Effector CD4-positive, alpha-beta T cell (primary cell): ENCODE results near the gene SFTPA1. TPM values are rescaled to one million over a fixed set of nuclear protein-coding genes. Genes with fewer than 3 reads are reported as not detected.
"Not testable (repeated sequence)": the region's sequence is repeated elsewhere in the genome, so short reads cannot be mapped to it uniquely, and the experiment has no call there.

ENCODE experiments used
- DNase-seq: peaks from one replicate; pipeline ENCODE4 v3.0.0-alpha.2; 2020
- total RNA-seq: gene quantifications from one replicate; lab custom pipeline; 2026; lab: John Stamatoyannopoulos, UW

The SFTPA1 gene
- total RNA-seq, result not detected

DNA sequence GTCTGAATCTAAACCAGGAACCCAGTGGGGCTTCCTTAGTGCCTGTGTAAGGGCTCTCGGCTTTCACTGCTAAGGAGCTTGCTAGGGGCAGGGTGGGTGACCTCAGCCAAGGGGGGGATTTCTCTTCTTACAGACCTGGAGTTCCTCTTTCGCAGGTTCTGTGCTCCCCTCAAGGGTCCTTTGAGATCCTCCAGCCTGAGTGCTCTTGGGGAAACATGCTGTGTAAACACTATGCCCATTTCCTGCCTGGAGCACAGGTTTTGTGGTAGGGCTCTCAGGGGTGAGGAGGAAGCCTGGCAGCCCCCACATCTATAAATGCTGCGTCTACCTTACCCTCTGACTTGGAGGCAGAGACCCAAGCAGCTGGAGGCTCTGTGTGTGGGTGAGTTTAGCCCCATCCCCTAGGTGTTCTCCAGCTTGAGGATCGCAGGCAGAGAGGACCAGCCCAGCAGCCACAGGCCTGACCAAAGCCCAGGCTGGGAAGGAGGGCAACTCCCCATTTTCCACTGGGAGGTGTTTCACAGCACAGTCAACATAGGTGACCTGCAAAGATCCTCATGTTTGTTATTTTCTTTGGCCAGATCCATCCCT, at the start of gene SFTPA1:
Gene SFTPA1, plus strand, starts transcription at position 339 of the 591 bp plus-strand sequence. CDS start 887 bp downstream, outside the sequence.
- DNase-seq, result no peak

DNA sequence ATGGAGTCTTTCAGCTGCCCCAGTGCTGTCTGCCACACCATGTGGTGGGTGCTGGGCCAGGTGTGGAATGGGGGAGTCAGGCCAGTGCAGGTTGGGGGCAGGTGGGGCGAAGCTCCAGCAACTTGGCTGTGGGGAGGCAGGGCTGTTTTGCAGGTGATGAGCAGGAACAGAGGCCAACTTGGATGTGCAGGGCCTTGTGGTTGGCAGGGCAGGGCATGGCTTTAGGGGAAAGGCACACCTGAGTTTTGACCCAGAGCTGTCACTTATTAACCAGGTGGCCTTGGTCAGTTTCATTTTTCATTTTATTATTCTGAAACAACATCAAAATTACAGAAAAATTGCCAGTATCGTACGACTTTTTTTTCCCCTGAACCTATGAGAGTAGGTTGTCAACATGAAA, 49.5 kb upstream of the SFTPA1 start:
- DNase-seq, result no peak

DNA sequence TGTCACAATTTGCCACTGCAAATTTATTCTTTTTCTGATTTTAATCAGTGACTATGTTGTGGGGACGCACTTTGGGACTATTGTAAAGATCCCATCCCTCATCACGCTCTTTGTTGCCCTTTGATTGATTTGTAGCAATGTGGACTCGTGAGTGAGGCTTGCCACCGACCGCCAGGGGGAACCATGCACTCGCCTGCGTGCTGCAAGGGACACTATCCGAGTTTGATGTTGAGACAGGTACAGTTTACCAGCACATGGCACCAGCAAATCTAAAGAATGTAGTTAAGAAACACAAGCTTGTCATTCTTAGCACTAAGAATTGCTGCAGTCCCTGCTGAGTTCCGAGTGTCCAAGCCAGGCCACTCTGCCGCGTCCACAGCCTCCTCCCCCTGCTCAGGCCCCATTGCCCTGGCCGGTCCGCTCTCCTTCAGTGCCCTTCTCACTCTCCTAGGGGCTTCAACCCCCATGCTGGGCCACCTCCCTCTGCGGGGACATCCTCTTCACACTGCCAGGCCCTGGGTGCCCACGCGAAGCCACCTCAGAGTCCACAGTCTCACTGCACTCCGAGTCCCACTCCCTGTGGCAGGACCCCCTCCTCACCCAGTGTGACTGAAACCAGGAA, 48.5 kb upstream of the SFTPA1 start:
- peak; percentile 29 for DNase-seq

DNA sequence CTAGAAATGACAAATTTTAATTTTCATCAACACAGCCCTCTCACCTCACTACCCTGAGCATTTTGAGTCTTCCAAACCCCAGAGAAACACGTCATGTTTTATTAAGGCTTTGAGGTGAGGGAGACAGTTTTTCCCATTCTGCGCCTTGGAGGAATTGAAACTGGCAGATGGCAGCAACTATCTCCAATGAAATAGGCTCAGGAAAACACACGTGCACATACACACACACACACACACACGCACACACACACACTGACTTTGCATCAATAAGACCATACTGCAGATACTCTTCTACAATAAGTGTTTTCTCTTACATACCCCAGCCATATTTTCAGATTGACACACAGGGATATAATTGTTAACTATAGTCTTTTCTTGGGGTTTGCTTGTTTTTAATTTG, 47.3 kb upstream of the SFTPA1 start:
- DNase-seq, result no peak

DNA sequence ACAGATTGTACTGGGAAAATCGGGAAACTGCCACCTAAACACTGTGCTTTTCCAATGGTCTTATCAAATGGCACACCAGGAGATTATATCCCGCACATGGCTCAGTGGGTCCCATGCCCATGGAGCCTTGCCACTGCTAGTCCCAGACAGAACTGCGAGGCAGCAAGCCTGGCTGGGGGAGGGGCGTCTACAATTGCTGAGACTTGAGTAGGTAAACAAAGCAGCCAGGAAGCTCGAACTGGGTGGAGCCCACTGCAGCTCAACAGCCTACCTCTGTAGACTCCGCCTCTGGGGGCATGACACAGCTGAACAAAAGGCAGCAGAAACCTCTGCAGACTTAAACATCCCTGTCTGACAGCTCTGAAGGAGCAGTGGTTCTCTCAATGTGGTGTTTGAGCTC, 40.1 kb upstream of the SFTPA1 start:
- DNase-seq, result not testable (repeated sequence)

DNA sequence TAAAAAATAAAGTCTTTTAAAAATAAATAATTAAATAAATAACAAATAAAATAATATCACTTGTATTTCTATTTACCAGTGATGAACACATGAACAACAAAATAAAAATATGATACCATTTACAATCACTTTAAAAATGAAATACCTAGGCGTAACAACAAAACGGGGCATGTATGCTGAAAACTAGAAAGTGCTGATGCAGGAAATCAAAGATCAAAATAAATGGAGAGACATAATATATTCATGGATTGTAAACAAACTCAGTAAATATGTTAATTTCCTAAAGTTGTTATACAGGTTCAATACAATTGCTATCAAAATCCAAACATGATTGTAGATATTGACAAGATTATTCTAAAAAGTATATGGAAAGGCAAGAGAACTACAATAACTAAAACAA, 31.4 kb upstream of the SFTPA1 start:
- no peak for DNase-seq

DNA sequence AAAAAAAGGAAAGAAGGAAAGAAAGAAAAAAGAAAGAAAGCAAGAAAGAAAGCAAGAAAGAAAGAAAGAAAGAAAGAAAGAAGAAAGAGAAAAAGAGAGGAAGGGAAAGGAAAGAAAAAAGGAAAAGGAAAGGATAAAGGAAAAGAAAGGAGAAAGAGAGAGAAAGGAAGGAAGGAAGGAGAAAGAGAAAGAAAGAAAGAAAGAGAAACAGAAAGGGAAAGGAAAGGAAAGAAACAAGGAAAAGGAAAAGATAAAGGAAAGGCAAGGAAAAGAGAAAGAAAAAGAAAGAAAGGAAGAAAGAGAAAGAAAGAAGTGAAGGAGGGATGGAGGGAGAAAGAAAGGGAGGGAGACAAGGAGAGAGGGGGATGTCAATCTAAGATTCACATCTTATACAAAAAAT, 29.7 kb upstream of the SFTPA1 start:
- DNase-seq, result no peak

DNA sequence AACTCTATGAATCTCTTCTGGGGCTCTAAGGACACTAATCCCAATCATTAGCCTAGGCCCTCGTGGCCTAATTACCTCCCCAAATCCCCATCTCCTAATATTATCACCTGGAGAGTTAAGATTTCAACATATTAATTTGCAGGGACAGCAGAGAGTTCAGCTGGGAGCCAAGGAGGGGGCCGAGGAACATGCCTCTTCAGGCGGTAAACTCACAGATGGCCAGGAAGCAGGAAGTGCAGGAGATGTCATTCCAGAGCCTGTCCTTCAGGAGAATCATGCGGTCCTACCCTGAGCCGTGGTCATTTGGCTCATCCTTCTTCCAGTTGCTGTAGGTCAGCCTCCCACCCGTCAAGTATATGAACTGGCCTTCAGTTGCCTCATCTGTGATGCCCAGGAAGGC, 28.6 kb upstream of the SFTPA1 start:
- DNase-seq, result no peak

DNA sequence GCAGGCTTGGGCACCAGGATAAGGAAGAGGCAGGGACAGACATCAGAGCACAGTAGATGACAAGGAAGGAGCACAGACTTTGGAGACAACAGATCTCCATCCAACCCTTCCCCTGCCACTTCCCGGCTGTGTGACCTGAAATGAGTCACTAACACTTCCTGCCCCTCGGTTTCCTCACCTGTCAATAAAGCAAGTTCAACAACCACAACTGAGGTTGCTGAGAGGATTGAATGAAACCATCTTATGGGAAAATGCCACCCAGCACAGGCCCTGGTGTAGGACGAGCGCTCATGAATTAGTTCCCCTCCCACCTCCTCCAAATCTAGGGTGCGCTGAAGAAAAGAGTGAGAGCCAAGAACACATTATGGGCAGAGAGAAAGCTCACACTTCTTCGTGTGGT, 27.8 kb upstream of the SFTPA1 start:
- DNase-seq, result not testable (repeated sequence)

DNA sequence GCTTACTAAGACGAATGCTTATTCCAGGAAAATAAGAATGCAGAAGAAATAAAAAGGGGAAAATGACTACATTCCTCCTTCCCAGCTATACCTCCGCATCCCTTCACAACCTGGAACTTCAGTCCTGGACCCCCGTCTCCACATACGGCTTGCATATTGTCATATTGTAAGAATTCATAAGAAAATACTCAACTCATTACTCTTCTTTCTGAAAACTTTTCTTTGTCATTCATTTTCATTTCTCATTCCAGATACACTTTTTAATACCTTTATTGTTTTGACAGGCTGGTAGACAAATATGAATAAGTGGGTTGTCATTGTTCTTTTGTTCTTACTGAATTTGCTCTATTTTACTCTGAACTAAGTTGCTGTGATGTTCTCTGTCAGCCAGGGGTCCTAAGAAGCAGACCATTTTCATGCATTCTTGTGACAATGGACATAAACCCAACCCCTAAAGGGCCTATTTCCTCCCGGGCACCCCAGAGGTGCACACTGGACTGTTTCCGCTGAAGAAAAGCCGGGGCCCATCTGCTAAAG, 27.2 kb upstream of the SFTPA1 start:
- DNase-seq, result no peak

DNA sequence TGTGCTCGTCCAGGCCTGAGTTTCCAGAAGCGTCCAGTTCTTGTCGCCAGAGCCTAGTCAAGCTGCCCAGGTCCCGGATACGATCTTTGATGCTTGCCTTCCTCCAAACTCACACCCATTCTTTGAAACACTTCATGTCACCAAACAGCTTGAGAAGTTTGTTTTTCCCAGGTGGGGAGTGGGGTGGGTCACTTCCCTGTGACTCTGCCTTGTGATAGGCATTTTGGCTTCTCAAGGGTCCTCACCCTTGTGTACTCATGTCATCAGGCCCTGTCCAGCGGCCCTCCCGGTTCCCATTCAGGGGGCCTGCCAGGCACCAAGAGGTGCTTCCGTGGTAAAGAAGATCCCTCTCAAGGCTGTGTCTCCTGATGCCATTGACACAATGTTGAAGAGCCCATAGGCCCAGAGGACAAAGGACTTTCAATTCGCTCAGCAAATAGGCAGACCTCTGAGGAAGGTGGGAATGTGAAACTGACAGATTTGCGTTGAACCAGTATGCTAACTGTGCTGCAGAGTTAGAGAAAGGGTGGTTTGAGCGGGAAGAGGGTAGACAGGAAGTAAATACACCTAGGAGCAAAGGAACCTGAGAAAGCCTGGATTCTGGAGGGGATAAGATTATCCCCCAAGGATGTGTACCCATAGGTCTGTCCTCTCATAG, 24.7 kb upstream of the SFTPA1 start:
- no peak for DNase-seq

DNA sequence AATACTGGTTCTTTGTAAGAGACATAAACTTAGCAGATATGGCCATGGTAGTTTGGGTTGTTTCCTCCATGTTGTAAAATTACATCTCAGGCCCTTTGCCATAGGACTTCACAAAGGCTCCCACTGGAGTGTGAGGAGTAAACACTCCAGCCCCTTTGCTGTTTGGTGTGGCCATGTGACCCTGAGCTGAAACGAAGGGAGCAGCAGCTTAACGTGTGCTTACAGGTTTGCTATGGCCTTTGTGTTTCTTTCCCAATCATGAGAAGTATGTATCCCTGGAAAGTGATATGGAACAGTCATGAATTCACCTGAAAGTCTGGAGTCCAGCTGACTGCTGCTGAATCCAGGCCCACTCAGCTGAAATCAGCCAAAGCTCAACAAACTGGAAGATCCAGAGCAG, 23.8 kb upstream of the SFTPA1 start:
- no peak for DNase-seq

DNA sequence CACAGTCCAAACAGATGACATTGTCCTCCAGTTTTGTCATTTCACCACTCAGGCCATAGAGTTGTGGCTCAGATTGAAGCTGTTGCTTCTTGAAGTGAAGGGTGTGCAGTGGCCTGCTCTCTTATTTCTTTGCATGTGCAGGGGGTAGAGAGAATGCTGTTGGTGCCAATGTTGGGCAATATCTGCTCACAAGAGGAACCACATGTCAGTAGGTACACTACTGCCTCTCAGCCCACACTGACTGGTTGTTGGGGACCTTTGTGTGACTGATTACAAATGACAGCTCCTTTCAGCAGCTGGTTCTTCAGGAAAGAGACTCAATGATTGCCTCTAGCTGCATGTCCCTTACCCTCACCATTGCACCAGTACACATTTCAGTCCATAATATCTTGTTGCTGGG, 21.9 kb upstream of the SFTPA1 start:
- DNase-seq, result no peak

DNA sequence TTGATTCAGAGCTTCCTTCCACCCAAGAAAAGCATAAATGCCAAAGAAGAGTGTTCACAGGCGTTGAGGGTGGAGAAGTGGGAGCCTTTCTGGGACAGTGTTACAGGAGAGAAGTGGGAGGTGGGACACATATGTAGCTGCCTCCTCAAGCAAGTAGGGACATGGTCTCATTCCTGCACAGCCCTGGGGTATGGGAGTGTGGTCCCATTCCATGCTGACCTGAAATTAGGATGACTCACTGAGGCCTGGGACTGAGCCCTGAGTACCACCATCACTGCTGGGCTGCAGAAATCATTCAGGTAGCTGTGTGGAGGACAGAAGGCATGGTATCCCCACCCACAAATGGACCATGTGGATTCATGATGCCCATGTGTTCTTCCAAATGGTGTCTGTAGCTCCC, 17.4 kb upstream of the SFTPA1 start:
- no peak for DNase-seq

DNA sequence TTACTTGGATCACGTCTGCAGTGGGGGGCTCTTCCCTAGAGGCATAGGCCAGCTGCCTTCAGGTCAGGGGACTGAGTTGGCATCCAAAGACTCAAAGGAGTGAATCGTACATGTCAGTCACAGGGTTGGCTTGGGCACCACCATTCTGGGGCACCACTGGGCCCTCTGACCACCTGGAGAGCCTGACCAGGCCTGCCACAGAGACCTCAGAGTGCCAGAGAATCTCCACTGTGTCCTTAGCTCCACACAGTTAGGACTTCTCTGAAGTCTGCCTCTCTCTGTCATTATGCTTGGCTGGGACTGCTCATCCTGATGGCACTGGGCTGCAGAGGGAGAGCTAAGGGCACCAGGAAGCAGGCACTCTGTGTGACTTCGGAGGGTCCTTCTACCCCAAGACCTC, 16.2 kb upstream of the SFTPA1 start:
- DNase-seq, result not testable (repeated sequence)

DNA sequence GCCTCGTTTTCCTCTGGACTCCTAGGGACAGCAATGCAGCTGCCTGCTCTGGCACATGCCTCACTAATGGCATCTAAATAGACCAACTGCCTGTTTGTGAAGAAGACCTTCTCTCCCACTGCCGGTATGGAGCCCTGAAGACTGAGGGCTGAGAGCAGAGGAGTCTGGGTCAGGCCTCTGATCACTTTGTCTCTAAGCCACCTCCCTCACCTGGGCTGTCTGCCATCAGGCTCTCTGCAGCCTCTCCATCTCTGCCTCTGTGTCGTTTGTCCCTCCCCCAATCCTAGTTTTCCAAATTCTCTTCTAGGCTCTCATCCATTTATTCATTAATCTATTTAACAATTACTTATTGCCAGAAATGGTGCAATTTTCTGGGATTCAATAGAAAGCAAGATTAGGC, 15.2 kb upstream of the SFTPA1 start:
- no peak for DNase-seq

DNA sequence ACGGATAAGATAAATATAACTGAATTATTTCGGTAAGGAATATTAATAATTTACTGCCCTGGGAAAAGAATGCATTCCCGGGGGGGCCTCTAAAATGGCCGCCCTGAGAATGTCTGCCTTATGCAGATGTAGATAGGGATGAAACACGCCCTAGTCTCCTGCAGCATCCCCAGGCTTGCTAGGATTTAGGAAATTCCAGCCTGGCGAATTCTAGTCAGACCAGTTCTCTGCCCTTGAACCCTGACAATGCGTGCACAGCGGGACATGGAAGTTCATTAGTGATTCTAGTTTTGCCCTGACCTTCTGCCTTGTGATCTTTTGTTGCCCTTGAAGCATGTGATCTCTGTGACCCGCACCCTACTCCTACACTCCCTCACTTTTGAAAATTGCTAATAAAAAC, 11.1 kb upstream of the SFTPA1 start:
- not testable (repeated sequence) for DNase-seq

DNA sequence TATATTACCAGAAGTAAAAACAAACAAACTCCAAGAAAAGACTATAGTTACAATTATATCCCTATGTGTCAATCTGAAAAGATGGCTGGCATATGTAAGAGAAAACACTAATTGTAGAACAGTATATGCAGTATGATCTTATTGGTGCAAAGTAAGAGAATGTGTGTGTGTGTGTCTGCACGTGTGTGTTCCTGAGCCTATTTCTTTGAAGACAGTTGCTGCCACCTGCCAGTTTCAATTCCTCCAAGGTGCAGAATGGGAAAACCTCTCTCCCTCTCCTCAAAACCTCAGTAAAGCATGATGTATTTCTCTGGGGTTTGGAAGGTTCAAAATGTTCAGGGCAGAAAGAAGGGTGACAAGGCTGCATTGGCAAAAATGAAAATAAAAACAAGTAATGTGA, 8.8 kb upstream of the SFTPA1 start:
- DNase-seq, result no peak

DNA sequence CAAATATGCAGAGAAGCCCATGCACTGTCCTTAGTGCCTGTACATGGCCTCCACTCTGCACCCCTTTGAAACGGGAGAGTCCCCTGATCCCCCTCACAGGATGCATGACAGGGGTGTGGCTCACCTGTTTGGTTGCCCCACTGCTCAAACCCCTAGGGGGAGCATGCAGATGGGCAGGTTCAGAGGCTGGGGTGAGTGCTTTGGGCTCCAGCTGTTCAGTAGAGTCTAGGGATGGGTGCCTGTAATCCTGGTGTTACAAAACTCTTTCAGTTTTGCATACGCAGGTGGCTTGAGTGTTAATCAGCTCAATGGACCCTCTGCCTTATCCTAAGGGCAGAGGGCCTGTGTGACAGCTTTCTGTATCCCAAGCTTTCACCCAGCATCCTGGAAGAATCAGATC, 7.8 kb upstream of the SFTPA1 start:
- DNase-seq, result no peak

DNA sequence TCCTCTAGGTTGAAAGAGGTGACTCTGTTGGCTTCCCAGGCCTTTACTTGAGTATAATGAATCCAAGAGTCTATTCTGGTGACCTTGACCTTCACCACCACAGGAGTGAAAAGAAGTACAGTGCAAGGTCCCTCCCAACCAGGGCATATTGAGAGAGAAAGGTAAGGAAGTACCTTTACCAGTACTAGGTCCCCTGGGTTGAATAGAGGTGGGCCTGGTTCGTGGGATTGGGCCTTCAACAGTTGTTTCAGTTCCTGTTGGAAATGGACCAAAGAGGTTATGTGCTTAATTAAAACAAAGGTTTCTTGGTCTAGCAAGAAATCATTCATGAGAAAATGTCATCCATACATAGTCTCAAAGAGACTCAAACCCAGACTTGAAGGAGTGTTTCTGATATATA, 6.4 kb upstream of the SFTPA1 start:
- no peak for DNase-seq

DNA sequence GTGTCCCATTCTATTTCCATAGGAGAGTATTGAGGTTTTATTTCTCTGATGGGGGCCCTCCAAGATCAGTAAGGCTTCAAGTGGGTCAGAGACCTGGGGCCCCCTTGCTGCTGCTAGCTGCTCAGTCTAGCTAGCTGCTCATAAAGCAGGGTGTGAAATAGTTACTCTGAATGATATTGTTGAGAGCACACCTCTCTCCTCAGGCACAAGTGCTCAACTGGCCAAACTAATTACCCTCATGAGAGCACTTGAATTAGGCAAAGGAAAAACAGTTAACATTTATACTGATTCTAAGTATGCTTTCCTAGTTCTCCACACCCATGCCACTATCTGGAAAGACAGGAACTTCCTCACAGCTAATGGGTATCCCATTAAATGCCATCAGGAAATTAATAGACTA, 5.4 kb upstream of the SFTPA1 start:
- no peak for DNase-seq

DNA sequence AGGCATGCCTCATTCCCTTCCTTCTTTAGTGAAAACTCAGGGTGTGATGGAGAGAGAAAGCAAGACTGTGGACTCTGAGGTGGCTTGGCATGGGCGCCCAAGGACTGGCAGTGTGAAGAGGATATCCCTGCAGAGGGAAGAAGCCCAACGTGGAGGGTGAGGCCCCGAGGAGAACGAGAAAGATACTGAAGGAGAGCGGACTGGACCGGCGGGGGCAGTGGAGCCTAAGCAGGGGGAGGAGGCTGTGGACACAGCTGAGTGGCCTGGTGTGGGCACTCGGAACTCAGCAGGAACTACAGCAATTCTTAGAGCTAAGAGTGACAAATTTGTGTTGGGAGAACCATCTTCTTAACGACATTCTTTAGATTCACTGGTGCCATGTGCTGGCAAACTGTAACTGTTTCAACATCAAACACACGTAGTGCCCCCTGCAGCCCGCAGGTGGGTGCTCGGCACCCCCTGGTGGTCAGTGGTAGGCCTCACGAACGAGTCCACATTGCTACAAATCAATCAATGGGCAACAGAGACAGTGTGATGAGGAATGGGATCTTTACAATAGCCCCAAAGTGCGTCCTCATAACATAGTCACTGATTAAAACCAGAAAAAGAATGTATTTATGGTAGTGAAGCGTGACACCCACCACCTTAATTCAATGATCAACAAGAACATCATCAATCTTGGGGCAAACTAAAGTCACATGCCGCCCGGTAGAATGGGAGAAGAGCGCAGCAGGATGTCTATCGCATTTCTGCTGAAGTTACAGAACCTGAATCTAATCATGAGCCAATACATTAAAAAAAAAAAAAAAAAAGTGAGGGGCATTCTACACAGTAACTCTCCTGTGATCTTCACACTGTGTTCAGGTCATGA, 2.0 kb upstream of the SFTPA1 start:
- DNase-seq, result no peak
